ENCODE results near the gene DLX5.

The DLX5 gene

GRCh38 chr7:97018126-97018601 lies 6.5 kb downstream of the DLX5 start:
- no peak for DNase-seq (ENCODE audit: low spot score)

- DNase-seq (ENCODE audit: low spot score), result no peak
Observed at GRCh38 chr7:97017192-97018125, 7.2 kb downstream of the DLX5 start.

GRCh38 chr7:97016381-97017191 lies 8.0 kb downstream of the DLX5 start:
- DNase-seq (ENCODE audit: low spot score), result no peak

GRCh38 chr7:97015756-97016380 lies 8.8 kb downstream of the DLX5 start:
- no peak for DNase-seq (ENCODE audit: low spot score)

GRCh38 chr7:97015279-97015678 lies 9.4 kb downstream of the DLX5 start:
- DNase-seq (ENCODE audit: low spot score), result no peak

GRCh38 chr7:97014145-97014750 lies 10.4 kb downstream of the DLX5 start:
- no peak for DNase-seq (ENCODE audit: low spot score)

GRCh38 chr7:97013845-97014134 lies 10.8 kb downstream of the DLX5 start:
- no peak for DNase-seq (ENCODE audit: low spot score)

GRCh38 chr7:97013134-97013844 lies 11.3 kb downstream of the DLX5 start:
- no peak for DNase-seq (ENCODE audit: low spot score)

GRCh38 chr7:97012365-97013133 lies 12.1 kb downstream of the DLX5 start:
- no peak for DNase-seq (ENCODE audit: low spot score)

- DNase-seq (ENCODE audit: low spot score), result no peak
Observed at GRCh38 chr7:97011536-97012364, 12.9 kb downstream of the DLX5 start.

GRCh38 chr7:97011104-97011503 lies 13.5 kb downstream of the DLX5 start:
- DNase-seq (ENCODE audit: low spot score), result no peak

- DNase-seq (ENCODE audit: low spot score), result no peak
Observed at GRCh38 chr7:97009753-97010732, 14.6 kb downstream of the DLX5 start.

GRCh38 chr7:97008275-97008917 lies 16.2 kb downstream of the DLX5 start:
- DNase-seq (ENCODE audit: low spot score), result no peak

- DNase-seq (ENCODE audit: low spot score), result no peak
Observed at GRCh38 chr7:97007583-97007861, 17.1 kb downstream of the DLX5 start.

GRCh38 chr7:97006816-97007582 lies 17.6 kb downstream of the DLX5 start:
- DNase-seq (ENCODE audit: low spot score), result no peak

GRCh38 chr7:97006055-97006815 lies 18.4 kb downstream of the DLX5 start:
- DNase-seq (ENCODE audit: low spot score), result no peak

Measured in pons (tissue), 1 donor.